HG03439 (cell line): ENCODE results near the gene ADCY9.

Experiments
- ATAC-seq: cut with Tn5 transposase; IDR thresholded peaks from one replicate; pipeline ENCODE4 v1.9.1; 2021; ENCODE audit warnings: mild to moderate bottlenecking, moderate library complexity; ENCODE audit not compliant: unreplicated experiment

The ADCY9 gene

DNA sequence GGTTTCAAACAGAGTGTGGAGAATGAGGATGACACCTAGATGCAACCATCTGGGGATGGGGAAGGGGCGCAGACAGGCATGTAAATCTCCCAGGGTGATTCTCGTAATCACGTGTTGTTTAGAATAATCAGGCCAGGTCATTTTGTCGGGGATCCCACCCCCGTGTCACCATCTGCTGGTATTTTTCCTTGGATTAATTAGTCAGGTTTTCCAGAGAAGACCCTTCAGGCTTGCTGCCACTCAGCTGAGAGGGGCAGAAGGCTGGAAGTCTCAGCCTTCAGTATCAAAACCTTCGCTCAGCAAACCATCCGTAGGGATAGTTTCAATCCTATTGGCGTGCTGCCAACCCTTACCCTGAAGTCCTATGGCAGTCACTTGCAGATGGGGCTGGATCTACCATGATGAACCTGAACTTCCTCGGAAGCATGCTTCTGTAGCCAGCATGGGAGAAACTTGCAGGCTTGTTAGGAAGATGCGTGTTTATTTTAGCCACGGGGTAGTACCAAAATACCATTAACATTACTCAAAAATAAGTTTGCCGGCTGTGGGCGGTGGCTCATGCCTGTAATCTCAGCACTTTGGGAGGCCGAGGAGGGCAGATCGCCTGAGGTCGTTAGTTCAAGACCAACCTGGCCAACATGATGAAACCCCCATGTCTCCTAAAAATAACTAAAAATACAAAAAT, 7.5 kb upstream of the ADCY9 start:
- no peak for ATAC-seq

DNA sequence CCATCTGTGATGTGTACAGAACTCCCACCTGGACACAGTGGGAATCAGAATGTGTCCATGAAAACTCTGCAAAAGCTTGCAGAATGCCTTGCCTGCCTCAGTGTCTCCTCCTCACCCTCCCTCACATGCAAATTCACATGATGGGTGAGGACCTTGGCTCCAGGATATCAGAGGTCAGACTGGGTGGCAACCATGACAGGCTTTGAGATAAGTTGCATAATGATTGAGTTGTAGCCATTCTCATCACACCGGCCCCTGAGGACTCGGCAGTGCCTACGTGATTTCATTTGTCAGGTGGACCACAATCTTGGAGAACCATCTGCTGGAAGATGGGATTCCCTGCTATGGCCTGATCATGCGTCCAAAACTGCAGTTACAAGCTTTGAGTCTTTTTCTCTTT, 3.9 kb upstream of the ADCY9 start:
- no peak for ATAC-seq

DNA sequence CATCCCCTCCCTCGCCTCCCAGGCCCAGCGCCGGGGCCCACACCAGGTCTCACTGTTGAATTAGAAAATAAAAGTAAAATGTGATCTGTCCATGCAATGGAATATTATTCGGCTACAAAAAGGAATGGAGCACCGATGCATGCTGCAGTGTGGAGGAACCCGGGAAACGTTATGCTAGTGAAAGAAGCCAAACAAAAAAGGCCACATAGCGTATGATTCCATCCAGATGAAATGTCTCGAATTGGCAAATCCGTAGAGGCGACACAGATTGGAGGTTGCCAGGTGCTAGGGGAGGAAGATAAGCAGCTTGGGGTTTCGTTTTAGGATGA, 972 bp upstream of the ADCY9 start:
- no peak for ATAC-seq

DNA sequence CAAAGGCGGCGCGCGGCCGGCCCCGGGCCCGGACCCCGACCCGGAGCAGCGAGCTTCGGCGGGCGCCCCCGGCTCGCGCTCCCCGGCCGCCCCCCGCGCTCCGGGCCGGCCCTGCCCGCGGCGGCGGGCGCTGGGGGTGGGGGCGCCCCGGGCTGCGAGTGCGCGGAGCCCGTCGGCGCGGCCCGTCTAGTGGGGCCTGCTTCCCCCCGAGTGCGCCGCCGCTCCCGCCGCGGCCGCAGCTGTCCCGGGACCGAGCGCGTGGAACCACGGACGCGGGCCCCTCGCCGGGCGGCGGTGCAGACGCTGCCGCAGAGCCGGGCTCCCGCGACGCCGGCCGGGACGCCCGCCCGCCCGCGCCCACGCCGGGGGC, 308 bp downstream of the ADCY9 start:
- peak; percentile 22 for ATAC-seq

DNA sequence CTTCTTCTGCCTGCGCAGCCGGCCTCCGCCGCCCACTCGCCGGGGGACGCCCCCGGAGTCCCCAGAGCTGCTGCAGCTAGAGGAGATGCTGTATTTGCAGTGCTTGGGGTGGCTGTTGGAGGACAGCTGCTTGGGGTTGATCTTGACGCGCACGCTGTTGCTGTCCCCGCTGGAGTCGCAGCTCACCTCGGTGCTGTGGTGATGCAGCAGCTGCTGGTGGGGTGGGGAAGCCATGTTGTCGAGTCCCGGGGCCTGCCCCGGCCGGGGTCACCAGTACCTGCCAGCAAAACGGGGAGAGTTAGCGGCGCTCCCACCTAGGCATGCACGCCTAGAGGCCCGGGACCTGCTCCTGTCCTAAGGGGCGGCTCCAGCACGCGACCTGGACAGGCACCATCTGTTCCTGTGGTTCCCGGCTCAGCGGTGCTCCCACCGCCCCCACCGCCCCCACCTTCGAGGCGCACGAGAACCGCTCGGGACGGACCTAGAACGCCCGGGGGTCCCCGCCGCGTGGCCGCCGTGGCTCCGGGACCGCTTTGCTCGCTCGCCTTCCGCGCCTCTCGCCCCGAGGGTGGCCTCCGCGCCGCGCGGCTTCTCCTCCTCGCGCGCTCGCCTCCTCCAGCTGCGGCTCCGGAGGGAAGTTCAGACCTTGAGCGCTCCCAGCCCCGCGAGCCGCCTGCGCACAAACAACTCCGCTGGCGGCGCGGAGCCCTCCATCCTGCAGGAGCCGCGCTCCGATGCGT, 863 bp downstream of the ADCY9 start:
- ATAC-seq: peak; percentile 30

DNA sequence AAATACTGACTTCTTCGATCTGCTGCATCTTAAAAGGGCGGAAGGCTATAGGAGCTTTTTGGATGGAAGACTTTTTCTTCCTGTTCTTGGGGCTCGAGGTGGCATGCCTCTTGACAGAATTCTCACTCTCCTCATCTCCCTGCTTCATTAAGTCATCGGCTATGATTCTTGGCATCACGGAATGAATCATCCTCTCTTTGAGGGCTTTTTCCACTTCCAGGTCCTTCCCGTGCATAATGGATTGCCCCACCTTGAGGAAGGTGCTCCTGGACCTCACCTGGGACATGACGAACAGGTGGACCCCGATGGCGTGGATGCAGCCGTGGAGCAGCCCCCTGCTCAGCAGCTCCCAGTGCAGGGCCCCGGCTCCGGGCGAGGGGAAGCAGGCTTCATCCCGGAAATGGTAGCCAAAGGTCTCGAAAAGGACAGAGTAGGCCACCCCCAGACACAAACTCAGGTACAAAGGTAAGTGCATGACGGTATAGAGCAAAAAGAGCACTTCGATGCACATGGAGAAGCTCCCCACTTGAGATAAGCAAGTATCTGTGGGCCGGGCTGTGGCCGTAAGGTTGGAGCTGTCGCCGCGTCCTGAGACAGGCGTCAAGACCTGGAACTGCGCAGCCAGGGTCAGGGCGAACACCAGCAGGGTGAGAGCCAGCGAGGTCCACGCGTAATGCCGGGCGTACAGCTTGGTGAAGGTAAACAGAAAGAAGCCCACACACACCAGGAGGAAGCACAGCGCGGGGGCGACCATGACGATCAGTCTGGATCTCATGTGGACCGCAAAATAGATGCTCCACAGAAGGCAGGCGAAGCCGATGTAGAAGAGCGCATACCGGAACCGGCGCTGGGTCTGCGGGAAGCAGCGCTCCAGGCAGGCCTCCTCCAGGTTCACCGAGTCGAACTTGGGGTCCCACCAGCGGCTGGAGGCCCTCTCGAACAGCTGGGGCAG, 1.7 kb downstream of the ADCY9 start:
- ATAC-seq: no peak

DNA sequence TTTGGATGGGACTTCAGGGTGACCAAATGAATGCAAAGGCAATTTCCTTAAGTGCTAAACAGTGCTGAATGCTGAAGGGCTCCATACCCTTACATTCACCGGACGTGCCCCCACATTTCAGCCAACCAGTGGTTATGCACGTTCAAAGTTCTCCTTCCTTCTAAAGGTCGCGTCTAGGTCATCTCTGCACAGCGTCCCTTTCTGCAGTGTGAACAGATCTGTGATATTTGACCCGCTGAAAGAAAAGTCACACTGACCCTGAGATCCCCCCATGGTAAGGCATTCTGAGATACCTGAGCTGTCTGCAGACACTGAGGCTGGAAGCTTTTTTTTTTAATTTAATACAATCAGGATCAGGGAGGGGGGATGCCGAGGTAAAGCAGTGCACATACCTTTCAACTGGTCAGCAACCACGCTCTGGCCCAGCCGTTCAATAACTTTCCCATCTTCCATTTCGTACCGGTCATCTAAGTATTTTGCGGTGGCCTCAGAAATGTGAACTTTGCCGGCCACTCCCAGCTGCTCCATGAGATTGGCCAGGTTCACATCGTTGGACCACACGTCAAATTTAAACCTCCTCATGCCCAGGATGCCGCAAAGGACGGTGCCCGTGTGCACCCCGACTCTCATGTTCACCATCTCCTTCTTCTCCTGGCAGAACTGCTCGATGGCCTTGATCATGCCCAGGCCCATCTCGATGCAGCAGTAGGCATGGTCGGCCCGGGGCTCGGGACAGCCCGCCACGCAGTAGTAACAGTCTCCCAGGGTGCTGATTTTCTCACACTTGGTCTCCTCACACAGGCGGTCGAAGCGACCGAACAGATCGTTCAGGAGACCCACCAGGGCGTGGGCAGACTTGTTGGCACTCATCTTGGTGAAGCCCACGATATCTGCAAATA, 2.6 kb downstream of the ADCY9 start:
- ATAC-seq: no peak

DNA sequence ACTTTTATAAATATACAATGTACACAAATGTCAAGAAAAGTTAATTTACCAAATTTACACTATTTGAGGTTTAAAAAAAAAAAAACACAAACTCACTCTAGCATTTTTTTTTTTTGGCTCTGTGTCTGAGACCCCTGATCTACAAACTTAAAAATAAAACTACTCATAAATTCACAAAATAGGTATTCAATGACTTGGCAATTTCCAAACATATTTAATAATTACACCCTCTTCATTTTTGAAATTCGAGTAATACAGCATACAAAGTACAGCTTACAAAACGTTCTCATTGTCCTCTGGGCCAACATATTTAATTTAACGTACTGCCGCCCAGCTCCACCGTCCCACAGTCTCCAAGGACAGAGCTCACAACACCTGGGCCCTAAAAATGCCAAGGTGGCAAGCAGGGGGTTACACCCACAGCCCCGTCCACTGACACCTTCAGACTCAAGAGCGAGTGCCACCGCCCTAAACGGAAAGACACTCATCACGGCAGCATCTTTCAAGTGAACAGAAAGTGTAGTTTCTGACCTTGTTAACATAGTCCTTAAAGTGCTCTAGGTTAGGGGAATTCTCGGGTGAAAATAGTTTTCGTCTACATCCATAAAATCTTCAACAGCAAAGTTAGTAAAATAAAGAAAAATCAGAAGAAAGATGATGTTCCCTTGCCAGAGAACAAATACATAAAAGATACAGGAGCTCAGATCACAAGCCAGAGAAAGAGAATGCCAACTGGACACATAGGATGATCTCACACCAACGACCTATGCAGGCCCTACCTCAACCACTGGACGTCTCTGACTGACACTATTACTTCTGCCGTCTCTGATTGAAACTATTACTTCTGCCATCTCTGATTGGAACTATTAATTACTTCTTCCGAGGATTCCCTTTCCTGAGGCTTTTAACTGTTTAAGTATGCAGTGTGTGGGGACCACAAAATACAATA, 4.2 kb downstream of the ADCY9 start:
- ATAC-seq: no peak

GRCh38 chr16:4110680-4111079, 5.6 kb downstream of the ADCY9 start:
- ATAC-seq: no peak

GRCh38 chr16:4110065-4110464, 6.2 kb downstream of the ADCY9 start:
- no peak for ATAC-seq

DNA sequence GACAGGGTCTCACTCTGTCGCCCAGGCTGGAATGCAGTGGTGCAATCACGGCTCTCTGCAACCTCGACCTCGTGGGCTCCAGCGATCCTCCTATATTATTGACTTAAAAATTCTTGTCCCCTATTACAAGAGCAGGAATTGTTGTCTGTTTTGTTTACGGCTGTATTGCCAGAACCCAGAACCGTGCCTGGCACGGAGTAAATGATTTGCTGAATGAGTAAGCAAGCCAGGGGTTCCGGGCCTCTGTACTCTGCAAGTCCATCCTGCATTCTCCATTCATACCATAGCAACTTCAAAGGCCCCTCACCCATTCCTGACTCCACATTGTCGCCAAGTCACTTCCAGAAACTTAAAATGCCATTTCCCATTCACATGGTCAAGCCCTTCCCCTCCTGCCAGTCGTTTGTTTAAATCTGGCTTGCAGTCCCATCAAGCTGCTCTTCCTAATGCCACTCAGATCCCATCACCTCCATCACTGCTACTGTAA, 6.9 kb downstream of the ADCY9 start:
- no peak for ATAC-seq

- ATAC-seq: no peak
Observed at GRCh38 chr16:4106516-4106915, 9.7 kb downstream of the ADCY9 start.

GRCh38 chr16:4105848-4106247, 10.4 kb downstream of the ADCY9 start:
- ATAC-seq: no peak

DNA sequence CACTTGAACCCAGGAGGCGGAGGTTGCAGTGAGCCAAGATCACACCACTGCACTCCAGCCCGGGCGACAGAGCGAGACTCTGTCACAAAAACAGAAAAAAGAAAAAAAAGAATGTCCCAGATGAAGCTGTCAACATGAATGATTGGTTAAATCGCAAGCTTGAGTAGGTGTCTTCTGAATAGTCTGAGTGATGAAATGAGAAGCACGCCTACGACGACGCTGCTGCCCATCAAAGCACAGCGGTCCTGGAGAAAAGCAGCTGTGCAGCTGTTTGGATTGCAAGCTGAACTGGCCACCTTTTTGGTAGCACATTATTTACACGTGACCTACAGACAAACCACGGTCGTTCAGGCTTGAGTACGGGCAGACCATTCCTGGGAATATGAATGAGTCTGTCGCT, 12.5 kb downstream of the ADCY9 start:
- no peak for ATAC-seq

DNA sequence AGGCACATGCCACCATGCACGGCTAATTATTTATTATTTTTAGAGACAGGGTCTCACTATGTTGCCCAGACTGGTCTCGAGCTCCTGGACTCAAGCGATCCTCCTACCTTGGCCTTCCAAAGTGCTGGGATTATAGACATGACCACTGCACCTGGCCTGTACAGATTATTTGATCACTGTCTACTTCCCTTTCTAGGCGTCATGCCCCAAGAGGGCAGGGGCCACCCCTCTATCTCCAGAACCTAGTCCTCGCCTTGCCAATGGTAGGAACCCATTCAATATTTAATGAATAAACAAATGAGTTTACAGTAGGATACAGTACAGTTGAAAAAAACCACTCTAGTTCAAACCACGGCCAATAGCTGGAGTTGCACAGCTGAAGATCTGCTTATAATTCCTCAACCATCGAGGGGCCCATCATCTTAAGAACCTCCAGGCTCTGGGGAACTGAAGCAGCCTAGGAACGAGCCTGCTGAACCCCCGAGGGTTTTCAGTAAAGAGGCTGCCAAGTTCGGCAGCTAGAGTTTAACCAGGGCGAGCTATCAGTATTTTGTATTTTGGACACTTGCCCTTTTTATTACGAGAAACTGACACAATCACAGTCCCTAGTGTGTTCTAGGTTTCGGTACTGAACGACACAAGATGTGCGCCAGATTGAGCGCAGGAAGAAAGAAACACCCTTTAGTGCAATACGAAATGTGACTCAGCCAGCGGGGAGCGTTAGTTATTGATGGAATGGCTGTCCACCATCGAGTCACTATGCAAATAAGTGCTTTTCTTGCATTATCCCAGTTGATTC, 14.6 kb downstream of the ADCY9 start:
- ATAC-seq: no peak

- no peak for ATAC-seq
Observed at GRCh38 chr16:4098501-4098900, 17.7 kb downstream of the ADCY9 start.

DNA sequence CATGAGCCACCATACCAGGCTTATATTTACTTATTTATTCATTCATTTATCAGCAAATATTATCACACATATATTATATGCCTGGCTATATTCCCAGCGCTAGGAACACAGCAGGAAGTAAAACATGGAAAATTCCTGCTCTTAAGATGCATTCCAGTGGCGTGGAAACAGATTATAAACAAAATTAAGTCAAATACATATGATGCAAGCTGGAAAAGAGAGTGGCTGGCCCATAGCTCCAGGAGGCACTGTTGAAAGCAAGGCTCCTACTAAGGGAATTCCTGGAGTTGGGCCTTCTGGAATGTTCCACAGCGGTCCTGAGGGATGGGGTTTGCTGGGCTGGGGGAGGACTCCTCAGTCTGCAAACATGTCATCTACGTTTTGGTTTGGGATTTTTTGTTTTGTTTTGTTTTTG, 18.4 kb downstream of the ADCY9 start:
- no peak for ATAC-seq

- no peak for ATAC-seq
Observed at GRCh38 chr16:4096509-4096908, 19.7 kb downstream of the ADCY9 start.
